ENCODE measurements around the gene COL6A2. TPM values are rescaled to one million over a fixed set of nuclear protein-coding genes. Genes with fewer than 3 reads are reported as not detected.
"Not testable (repeated sequence)": the region's sequence is repeated elsewhere in the genome, so short reads cannot be mapped to it uniquely, and the experiment has no call there.

COL6A2 gene
- total RNA-seq, 1 donor from 2014 or later, result 120 TPM

GRCh38 chr21:46083791-46084561 is 13.9 kb upstream of the COL6A2 start:
- H2AFZ ChIP-seq (ENCODE audit: low read depth, low read length), result peak overlapping the region; percentile 35
- no peaks in the 10 kb centered on the region for H3K36me3 ChIP-seq (ENCODE audit: insufficient read depth, low read length)
- peaks cover 7% of the 10 kb centered on the region for H3K4me1 Mint-ChIP-seq (ENCODE audit: low read depth, unreplicated experiment)
- no peak overlapping the region for H3K27ac ChIP-seq (ENCODE audit: low read depth, low read length)
- peaks cover 2% of the 10 kb centered on the region for H3K36me3 Mint-ChIP-seq (ENCODE audit: low read depth, unreplicated experiment)
- H3K4me1 ChIP-seq (ENCODE audit: insufficient read depth, low read length), result peaks cover 33% of the 10 kb centered on the region
- H3K27ac Mint-ChIP-seq (ENCODE audit: unreplicated experiment), result no peak overlapping the region
- H3K27me3 ChIP-seq (ENCODE audit: insufficient read depth, low read length), result no peaks in the 10 kb centered on the region
- FAIRE-seq, result no peak
- no peaks in the 10 kb centered on the region for H3K79me2 ChIP-seq (ENCODE audit: insufficient read depth, low read length)
- H3K9me3 ChIP-seq (ENCODE audit: insufficient read depth, low read depth, low read length), result peaks cover 2% of the 10 kb centered on the region
- H4K20me1 ChIP-seq (ENCODE audit: insufficient read depth, low read length), result no peaks in the 10 kb centered on the region
- TF ChIP-seq, protein P1, sequence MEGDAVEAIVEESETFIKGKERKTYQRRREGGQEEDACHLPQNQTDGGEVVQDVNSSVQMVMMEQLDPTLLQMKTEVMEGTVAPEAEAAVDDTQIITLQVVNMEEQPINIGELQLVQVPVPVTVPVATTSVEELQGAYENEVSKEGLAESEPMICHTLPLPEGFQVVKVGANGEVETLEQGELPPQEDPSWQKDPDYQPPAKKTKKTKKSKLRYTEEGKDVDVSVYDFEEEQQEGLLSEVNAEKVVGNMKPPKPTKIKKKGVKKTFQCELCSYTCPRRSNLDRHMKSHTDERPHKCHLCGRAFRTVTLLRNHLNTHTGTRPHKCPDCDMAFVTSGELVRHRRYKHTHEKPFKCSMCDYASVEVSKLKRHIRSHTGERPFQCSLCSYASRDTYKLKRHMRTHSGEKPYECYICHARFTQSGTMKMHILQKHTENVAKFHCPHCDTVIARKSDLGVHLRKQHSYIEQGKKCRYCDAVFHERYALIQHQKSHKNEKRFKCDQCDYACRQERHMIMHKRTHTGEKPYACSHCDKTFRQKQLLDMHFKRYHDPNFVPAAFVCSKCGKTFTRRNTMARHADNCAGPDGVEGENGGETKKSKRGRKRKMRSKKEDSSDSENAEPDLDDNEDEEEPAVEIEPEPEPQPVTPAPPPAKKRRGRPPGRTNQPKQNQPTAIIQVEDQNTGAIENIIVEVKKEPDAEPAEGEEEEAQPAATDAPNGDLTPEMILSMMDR (IDR thresholded peaks at IDR 0.05; ENCODE audit: insufficient read depth, low read depth, low read length), result no peak
- no peak for TF ChIP-seq EZH2 (IDR thresholded peaks at IDR 0.05; ENCODE audit: insufficient read depth, low read length)
- peaks cover 13% of the 10 kb centered on the region for H3K9me3 Mint-ChIP-seq (ENCODE audit: unreplicated experiment)
- no peak overlapping the region for H3K4me3 Mint-ChIP-seq (ENCODE audit: unreplicated experiment)
- H3K27me3 Mint-ChIP-seq (ENCODE audit: low read depth, unreplicated experiment), result peaks cover 2% of the 10 kb centered on the region
- DNase-seq (ENCODE audit: low read depth), result no peak
- no peak overlapping the region for H3K4me3 ChIP-seq (ENCODE audit: insufficient read depth, low read depth, low read length)
- no peak overlapping the region for H3K4me2 ChIP-seq (ENCODE audit: low read length)
- no peak overlapping the region for H3K9ac ChIP-seq (ENCODE audit: low read length)

DNA sequence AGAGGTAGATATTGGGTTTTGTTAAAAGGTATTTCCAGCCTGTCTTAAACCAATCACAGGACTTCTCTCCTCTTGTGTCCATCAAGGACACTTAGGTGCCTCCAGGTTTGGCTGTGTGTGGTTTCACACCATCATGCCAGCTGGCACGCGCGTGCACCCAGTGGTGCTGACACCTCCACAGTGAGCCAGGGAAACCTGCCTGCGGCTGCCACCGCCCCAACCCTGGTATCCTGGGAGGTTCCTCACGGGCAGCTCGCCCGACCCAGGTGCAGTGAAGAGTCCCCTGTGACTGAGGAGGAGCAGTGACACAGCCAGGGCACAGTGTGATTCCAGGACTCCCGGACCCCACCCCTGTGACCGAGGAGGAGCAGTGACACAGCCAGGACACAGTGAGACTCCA is 13.2 kb upstream of the COL6A2 start:
- no peaks in the 10 kb centered on the region for H3K27me3 ChIP-seq (ENCODE audit: insufficient read depth, low read length)
- TF ChIP-seq, protein P1 (IDR thresholded peaks at IDR 0.05; ENCODE audit: insufficient read depth, low read depth, low read length), result no peak
- TF ChIP-seq EZH2 (IDR thresholded peaks at IDR 0.05; ENCODE audit: insufficient read depth, low read length), result no peak
- no peak overlapping the region for H3K27ac ChIP-seq (ENCODE audit: low read depth, low read length)
- Mint-ChIP-seq H3K36me3 (ENCODE audit: low read depth, unreplicated experiment) (peaks cover 2% of the 10 kb centered on the region), H3K4me1 (ENCODE audit: low read depth, unreplicated experiment) (peaks cover 2% of the 10 kb centered on the region), H3K27ac (ENCODE audit: unreplicated experiment) (no peak overlapping the region), H3K27me3 (ENCODE audit: low read depth, unreplicated experiment) (peaks cover 2% of the 10 kb centered on the region), H3K9me3 (ENCODE audit: unreplicated experiment) (peaks cover 16% of the 10 kb centered on the region), H3K4me3 (ENCODE audit: unreplicated experiment) (no peak overlapping the region)
- DNase-seq (ENCODE audit: low read depth) (no peak), FAIRE-seq (no peak)
- peaks cover 25% of the 10 kb centered on the region for H3K4me1 ChIP-seq (ENCODE audit: insufficient read depth, low read length)
- no peak overlapping the region for H3K4me3 ChIP-seq (ENCODE audit: insufficient read depth, low read depth, low read length)
- no peak overlapping the region for H3K9ac ChIP-seq (ENCODE audit: low read length)
- H3K9me3 ChIP-seq (ENCODE audit: insufficient read depth, low read depth, low read length), result peaks cover 2% of the 10 kb centered on the region
- no peaks in the 10 kb centered on the region for H3K79me2 ChIP-seq (ENCODE audit: insufficient read depth, low read length)
- no peaks in the 10 kb centered on the region for H4K20me1 ChIP-seq (ENCODE audit: insufficient read depth, low read length)
- no peaks in the 10 kb centered on the region for H3K36me3 ChIP-seq (ENCODE audit: insufficient read depth, low read length)
- H2AFZ ChIP-seq (ENCODE audit: low read depth, low read length), result no peak overlapping the region
- no peak overlapping the region for H3K4me2 ChIP-seq (ENCODE audit: low read length)

- H3K4me3 Mint-ChIP-seq (ENCODE audit: unreplicated experiment); H2AFZ ChIP-seq (ENCODE audit: low read depth, low read length); H3K9me3 ChIP-seq (ENCODE audit: insufficient read depth, low read depth, low read length); H3K27me3 Mint-ChIP-seq (ENCODE audit: low read depth, unreplicated experiment); H3K4me2 ChIP-seq (ENCODE audit: low read length); H3K27me3 ChIP-seq (ENCODE audit: insufficient read depth, low read length); H3K4me1 Mint-ChIP-seq (ENCODE audit: low read depth, unreplicated experiment); H3K36me3 ChIP-seq (ENCODE audit: insufficient read depth, low read length); H3K27ac ChIP-seq (ENCODE audit: low read depth, low read length); H3K9ac ChIP-seq (ENCODE audit: low read length); H3K79me2 ChIP-seq (ENCODE audit: insufficient read depth, low read length); H3K27ac Mint-ChIP-seq (ENCODE audit: unreplicated experiment); DNase-seq (ENCODE audit: low read depth); FAIRE-seq; H3K4me3 ChIP-seq (ENCODE audit: insufficient read depth, low read depth, low read length); H3K36me3 Mint-ChIP-seq (ENCODE audit: low read depth, unreplicated experiment); H4K20me1 ChIP-seq (ENCODE audit: insufficient read depth, low read length): not testable (repeated sequence)
- peaks cover 20% of the 10 kb centered on the region for H3K4me1 ChIP-seq (ENCODE audit: insufficient read depth, low read length)
- peaks cover 22% of the 10 kb centered on the region for H3K9me3 Mint-ChIP-seq (ENCODE audit: unreplicated experiment)
Measured at GRCh38 chr21:46085259-46085658, 12.7 kb upstream of the COL6A2 start.

Data from astrocyte (in vitro differentiated cells and primary cell).